ENCODE results near the gene POLR1E.

GRCh38 chr9:37468620-37469019 is 17.1 kb upstream of the POLR1E start:
- TF ChIP-seq POLR2A (IDR thresholded peaks at IDR 0.05; ENCODE audit: extremely low read depth, insufficient read length) = no peak
- TF ChIP-seq MAX (IDR thresholded peaks at IDR 0.05; ENCODE audit: low read depth, low read length) = no peak

Measured in NB4 (cell line).